NOMO-1 (cell line): ENCODE results near the gene HOXB8.
A peak's percentile ranks its signal among the peaks of the same experiment; 100 is the strongest.

Experiments used
- DNase-seq, 2 experiments: peaks; one replicate each; lab custom pipeline; 2025; ENCODE audit not compliant: unreplicated experiment in 2 of 2; lab: John Stamatoyannopoulos, UW

Gene HOXB8

DNA sequence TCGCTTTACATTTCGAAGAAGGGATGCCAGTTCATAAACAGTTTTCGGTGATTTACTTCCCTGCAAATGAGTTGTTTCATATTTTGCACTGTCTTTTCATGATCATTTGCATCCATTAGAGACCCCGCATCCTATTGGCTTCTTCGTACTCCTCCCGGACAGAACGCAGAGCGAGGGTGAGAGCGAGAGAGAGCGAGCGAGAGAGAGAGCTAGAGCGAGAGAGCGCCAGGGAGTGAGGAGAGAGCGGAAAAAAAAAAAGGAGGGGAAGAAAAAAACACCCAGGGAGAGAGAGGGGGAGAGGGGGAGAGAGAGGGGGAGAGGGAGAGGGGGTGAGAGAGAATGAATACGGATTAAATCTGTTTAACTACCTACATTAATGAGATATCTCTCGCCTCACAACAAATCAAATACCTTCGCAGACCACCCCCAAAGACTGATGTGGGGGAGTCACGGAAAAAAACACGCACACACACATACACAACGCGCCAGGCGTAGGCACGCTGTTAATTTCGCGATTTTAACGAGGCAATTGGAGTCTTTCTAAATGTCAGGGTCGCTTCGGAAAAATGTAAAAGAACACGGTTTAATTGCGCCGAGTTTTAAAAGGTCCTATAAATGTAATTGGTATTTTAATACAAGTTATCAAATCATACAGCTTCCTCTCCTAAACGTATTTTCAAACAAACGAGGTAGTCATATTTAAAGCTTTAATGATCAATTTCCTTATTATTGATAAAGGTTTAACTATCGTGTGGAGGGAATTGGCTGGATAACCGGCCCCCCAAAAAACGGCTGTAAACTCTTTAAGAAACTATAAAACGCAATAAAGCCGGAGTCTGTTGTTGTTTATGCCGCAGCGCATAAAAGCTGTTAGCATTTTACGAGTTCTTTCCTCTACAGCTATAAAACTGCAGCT lies at the start of gene HOXB8:
Gene HOXB8 (minus strand): TSS at position 246 of the 916 bp plus-strand sequence. CDS start 588 bp downstream, outside the sequence.
- no peak for DNase-seq

DNA sequence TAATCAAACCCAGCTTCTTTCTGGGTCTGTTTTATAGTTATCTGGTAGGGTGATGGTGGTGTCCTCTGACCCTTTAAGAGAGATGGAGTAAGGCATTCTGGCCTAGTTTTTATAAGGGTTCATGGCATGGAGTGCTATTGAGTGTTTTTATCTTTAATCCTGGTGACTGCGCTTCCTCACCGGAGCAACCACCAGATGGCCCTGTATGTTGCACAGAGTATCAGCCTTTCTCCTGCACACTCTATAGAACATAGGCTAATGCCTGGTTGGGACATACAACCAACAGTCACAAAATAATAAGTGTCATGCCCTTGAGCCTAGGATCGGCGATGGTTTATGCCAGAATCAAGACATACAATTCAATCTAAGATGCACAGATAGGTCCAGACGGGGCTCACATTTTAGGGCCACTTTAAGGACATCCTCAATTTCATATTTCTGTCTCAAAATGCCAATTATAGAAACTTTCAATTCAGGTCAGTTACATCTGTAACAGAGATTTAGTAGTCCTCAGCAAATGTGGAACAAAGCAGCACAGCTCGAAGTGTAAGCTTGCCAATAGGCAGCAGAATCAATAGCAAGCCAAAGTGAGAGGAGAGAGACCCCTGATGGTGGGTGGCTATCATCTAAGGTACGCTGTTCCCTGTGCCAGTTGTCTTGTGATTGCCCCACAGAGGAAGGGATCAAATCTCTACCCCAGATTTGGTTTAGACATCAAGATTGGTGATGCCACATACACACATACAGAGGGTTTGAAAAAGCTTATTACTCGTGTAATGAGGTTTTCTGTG lies 48.2 kb upstream of the HOXB8 start:
- no peak for DNase-seq

DNA sequence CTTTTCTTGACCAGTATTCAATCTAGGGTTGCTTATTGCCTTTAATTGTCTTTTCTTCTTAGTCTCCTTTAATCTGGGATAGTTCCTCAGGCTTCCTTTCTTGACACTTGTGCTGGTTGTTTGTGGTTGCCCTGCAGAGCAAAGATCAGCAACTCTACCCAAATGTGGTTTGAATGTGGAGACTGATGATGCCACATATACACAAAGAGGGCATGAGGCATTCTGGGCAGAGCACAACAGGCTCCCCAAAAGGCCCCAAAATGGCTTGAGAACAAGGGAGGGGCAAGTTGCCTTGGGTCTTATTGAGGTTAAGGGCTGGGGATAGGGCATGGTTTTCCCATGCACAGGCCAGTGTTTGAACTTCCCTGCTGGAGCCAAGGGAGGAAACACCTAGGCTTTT lies 40.8 kb upstream of the HOXB8 start:
- DNase-seq = no peak

DNA sequence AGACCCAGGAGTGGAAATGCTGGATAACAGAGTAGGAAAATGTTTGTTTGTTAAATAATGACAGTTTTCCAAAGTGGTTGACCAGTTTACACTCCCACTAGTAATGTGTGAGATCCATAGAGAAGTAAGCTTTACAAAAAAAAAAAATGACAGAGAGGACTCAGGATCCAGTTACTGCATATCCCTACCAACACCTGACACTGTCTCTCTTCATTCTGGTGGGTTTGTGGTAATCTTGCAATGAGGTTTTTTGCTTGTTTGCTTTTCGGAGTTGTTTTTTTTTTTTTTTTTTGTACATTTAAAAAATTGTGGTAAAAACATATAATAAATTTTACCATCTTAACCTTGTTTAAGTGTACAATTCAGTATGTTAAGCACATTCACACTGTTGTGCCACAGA lies 34.6 kb upstream of the HOXB8 start:
- DNase-seq = no peak

DNA sequence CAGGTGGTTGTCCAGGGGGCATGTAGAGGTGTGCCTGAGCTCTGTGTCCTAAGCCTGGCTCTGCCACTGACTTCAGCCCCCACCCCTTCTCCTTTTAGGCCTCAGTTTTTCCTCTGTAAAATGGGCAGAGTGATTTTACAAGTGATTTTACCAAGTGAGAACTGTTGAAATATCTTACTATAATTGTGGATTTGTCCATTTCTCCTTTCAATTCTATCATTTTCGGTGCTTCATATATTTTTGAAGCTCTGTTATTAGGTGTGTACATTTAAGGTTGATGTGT lies 32.8 kb upstream of the HOXB8 start:
- DNase-seq = no peak

DNA sequence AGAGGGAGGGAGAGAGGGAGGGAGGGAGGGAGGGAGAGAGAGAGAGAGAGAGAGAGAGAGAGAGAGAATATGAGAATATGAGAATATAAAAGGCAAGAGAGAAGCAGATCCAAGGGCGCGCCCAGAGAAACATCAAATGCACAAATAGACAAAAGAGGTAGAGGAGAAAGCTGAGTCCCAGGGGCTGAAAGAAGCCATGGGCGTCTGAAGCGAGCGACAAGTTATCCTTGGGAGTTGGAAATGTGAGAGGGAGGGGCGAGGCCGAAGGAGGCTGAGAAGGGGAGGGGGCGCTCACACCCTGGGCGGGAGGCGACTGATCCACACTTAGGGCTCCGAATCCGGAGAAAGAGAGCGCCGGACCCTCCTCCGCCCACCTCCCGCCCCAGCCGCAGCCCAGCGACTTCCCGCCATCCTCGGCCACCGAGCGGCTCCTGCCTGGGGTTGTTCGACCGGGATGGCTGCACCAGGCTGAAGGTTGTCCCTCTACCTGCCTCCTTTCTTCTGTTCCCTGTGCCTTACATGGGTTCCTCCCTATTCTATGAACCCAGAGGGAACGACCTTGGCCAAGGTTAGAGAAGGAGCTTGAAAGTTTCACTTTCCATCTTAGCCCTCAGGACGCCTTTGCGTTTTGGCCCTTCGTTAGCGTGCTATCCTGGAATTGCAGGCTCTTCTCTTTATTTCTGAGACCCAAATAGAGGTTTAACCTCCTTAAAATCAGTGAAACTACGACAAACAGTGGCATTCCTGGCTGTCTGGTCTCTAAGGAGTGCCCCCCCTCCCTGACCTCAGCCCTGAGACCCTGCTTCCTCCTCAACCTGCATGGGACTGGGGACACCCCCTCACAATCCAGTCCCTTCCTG lies 32.2 kb upstream of the HOXB8 start:
- DNase-seq = peak; percentile 10 to 51

DNA sequence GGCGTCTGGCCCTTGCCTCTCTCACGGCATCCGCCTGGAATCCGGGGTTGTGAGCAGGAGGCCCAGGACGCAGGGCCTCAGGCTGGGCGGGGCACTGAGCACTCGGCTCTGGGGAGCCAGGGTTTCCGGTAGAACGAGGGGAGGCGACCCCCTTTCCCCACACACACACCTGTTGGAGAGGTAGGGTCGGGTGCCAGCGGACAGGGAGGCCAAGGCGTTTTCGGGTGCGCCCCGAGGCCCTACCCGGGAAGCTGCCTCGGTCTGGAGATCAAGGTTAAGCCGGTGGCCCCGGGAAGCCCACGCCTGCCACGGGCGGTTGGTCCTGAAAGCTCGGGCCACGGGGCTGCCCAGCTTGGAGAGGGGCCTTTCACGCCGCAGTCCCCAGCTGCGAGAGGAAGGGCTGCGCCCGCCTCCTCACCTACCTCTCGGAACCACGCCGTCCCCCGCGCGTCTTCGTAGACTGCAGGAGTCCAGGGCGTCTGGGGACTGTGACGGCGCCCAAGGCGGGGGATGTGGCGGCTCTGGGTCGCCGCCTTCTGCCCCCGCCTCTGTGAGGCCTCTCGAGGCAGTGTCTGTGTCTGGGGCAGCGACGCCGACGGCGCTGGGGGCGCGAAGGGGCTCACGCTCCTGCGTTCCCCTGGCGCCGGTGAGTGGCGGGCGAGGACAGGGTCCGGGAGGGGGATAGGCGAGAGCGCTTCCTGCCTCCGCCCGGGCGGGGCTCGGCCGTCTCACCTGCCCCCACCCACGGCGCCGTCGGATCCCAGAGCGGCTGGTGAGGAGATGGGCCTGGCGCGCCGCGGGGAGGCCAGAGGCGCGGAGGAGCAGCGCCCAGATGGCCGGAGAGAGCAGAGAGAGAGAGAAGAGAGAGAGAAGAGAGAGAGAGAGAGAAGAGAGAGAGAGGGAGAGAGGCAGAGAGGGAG lies 31.4 kb upstream of the HOXB8 start:
- DNase-seq = no peak

DNA sequence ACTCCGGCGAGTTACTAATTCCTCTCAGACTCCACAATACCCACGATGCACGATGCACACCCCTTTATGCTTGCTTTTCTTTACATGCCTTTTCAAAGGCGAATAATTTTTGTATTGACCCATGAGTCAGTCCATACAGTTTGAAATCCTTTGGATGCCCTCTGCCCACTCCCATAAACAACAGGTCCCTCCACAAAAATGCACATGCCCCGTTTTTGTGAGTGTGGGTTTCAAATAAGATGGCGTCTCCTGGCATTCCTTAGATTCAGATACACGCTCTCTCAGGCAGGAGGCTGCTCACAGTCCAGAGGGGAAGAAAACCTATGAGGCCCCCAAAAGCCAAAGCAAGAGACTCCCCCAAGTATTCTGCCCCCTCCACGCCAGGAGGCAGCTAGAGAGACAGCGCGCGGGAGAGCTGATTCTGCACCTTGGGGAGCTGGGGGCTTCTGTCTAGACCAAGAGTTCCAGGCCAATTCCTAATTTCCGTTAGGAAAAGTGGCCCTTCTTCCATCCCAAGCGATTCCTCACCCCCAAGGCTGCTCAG lies 30.6 kb upstream of the HOXB8 start:
- DNase-seq = no peak

DNA sequence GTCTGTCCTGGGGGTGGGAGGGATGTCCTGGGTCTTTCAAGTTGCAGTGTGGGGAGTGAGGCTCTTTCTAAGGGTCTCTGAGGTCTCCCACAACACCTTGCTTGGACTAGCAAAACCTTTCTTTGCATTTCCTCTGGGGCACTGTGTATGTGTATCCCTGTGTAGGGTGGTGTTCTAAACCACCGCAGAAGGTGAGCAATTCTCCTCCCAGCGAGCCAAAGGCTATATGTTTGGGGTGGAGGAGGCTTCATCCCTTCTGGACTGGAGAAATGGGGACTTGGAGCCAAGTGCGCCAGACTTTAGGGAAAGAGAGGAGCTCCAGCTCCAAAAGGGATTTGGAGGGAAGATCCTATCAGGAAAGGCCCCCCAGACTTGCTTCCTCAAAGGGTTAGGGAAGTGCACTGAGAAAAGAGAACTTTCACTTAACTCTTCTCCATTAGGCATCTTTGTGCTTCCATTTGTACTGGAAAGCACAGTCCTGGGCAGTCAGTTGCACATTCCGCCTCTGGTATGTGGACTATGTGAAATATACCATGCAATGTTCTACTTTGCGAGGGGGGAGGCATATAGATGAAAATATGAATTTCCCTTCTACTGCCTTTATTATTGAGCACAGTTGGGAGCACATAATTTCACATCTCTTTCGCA lies 29.9 kb upstream of the HOXB8 start:
- DNase-seq = no peak

DNA sequence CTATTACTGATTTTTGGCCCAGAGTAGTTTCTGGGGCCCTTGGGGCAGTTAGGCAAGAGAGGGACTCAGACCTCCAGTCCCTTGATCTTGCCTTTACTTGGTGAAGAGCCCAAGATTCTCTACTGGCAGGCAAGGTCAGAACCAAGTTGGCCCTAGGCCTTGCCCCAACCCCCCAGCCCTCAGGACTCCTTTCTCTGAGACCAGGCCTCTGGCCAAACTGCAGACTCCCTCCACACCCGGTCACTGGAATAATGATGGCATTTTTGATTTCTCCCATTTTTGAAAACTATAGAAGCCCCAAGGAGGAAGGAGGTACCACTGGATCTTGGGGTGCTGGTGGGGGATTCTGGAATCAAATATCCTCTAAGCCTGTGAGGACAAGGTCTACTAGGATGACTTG lies 29.1 kb upstream of the HOXB8 start:
- DNase-seq = no peak

DNA sequence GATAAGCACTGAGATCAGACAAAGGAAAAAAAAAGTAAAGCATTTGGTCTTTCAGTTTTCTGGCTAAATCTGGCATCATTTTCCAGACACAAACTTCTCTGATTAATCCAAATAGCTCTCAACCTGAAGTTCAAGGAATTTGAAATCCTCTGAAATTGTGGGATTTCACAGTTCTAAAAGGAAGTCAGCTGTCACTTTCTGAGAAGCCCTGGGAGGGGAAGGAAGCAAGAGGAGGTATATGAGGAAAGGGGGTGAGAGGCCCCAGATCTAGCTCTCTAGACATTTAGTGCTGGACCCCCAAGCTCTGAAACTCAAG lies 28.6 kb upstream of the HOXB8 start:
- no peak for DNase-seq

DNA sequence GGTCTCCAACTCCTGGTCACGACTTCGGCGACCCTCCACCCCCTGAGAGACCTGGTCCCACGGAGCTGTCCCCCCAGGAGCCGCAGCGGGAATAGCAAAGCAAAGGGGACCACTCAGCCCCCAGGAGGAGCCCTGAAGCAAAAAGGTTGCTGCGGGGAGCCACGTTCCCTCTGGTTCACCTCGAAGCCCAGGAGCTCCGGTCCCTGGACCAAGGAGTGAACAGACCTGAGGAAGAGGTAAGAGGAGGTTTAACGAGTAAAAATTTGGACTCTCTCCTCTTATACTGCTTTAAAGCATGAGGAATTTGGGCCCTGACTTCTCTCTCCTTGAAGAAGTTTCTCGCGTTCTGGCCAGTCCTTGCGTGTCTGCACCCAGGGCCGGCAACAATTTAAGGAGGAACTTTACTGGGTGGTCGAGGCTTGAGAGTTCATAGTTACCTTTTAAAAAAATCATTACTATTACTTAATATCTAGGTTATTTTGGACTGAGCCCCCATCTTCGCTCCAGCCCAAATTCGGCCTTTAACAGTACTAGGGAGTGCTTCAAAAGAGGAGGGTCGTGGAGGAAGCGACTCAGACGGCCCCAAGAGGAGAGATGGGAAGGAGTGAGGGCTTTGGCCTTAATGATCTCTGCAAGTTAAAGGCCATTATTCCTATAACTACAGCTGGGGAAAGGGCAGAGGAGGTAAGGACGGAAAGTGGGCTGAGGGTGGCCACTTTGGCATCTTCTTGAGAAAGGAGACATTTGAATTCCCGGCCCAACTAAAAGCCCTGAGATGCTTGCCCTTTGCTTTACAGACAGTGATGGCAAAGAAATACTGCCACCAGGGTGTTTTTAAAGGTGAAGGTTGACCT lies 28.0 kb upstream of the HOXB8 start:
- DNase-seq = no peak

DNA sequence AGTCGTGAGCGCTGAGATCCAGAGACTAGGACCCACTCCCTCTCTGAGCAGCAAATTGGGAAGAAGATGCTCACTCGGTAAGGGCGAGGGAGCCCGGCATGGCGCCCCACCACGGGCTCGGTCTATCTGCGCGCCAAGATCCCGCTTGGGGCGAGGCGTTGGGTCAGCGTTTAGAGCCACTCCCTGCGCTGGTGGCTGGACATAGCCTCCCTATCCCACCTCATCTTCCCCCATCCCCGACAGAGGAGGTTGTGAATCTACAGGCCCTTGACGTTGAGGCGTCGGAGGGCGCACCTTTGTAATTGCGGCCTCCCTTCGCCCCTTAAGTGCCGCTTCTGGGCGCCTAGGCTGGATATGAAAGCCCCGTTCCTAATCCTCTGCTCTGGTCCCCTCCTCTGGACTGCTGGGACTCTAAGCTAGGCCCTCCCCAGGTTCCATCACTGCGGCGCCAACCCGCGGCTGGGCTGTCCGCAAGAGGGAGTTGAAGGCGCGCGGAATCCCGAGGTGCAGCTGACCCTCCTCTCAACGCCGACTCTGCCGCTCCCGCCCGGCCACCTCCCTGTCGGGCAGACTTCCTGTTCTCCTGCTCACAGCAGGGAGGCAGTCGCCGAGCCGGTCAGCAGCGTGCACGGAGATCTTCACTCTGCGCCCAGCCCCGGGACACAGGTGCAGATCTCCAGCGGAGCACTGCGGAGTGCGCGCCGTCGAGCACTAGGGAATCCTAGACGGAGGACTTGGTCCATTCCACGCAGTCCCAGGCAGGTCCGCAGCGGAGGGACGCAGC lies 27.2 kb upstream of the HOXB8 start:
- DNase-seq = no peak

DNA sequence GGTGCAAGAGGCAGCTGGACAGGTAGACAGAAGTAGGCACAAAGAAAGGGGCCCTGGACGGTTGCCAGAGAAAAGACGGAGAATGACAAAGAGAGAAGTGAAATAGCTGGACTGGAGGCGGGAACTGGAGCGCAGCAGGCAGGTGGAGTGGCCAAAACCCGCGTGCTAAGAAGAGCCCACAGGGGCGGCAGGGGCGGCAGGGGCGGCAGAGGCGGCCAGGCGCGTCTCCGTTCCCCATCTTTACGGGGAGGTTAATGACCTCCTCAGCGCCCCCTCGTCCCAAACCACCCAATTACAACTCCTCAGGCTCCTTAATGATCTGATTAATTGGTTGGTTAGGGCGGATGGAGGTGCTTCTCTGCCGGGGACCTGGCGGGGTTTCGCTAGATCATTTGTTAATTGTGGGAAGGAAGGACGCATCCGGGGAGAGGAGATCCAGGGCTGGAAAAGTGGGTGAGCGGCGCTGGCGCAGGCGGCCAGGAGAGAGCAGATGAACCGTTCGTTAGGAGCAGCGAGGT lies 26.5 kb upstream of the HOXB8 start:
- DNase-seq = peak; percentile 14 to 20

DNA sequence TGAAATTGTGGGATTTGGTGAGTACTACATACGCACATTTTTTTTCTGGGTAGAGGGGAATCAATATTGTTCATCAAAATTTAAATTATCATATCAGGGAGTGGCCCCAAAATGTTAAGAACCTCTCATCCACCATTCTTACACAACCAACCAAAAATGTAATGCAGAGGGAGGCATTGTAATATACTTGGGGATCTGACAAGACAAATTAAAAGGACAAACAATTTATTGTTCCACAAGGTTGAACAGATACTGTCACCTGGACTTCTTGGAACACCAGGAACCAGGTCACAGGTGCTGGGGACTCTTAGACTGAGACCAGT lies 25.7 kb upstream of the HOXB8 start:
- no peak for DNase-seq

DNA sequence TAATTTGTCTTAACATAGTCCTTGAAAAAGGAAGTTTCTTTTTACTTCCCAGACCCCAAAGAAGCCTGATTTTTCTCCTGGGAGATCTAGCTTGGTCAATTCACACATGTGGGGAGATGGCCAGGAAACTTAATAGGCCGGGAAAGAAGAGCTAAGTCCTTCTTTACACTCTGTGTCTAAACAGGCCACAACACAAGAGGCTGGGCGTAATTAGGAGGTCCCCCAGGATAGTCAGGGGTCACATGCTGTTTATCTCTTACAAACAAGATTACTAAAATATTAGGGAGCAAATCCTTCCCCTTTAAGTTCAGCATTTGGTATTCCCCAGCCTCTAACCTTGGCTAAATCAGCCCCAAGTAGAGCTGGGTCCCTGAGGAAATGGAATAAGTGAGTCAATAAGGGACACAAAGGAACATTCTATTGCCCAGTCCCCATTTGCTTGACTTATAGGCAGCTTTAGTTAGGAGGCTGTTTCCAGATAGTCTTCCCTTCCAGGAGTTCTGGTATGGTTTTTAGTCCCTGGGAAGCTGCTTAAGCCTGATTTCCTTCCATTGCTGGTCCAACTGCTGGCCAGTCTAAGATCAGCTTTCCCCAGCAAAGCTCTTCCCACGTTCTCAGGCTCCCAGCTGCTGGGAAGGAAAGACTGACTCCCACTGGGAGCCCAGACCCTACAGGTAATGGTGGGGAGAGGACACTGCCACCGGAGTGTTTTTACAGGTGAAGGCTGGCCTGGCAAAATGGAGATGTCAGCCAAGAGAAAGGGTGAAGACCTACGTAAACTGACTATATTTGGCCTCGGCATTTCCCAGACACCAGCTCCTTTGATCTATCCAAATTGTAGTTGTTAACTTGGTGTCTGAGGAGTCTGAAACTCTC lies 25.1 kb upstream of the HOXB8 start:
- no peak for DNase-seq

DNA sequence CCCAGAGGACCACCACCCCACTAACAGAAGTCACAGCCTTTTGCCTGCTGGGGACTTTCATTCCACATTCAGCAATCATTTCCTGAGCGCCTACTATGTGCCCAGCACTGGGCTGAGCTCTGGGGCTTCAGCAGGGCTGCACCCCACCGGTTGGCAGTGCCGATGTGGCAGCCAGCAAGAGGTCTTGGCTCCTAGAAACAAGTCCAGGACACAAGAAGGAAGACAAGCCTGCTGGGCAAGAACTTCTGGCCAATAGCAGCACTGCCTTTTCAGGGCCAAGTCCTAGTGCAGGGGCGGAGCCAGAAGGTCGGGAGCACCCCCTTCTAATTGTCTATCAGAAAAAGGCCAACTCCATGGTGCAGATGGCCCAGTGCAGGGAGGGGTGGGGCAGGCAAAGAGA lies 24.0 kb upstream of the HOXB8 start:
- no peak for DNase-seq
